DND-41 (cell line): ENCODE data around the gene DLGAP1.

Experiments used
- CTCF ChIP-seq: IDR thresholded peaks from 2 replicates; pipeline ENCODE4 v1.5.1; 2012; ENCODE audit warnings: borderline replicate concordance, low read length, moderate library complexity, mild to moderate bottlenecking; ENCODE audit not compliant: poor library complexity, severe bottlenecking; ENCODE audit errors: extremely low read depth
- EZH2 ChIP-seq: IDR thresholded peaks from 3 replicates; pipeline ENCODE4 v1.6.1; 2012; ENCODE audit warnings: borderline replicate concordance, low read depth, mild to moderate bottlenecking, moderate library complexity, low read length, inconsistent platforms; ENCODE audit not compliant: severe bottlenecking

DNA sequence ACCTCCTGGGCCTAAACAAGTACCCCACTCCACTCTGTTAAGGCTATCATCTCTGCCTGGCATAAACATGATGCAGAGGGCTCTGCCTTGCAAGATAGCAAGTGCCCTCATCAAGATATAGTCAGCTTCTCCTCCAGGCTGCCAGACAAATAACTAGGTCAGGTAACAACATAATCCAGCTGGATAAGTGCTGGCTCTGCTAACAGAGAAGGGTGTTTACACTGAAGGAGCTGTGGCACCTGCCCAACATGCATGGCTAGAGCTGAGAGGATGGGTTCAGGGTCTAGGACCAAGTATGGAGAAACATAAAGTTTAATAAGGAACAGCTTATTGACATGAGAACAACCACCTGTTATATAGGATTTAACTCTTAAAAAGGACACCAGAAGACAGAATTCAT lies 42.8 kb downstream of the DLGAP1 start:
- TF ChIP-seq CTCF (no peak), EZH2 (no peak)
